Psoas muscle (tissue), 8 donors: ENCODE results near the gene TRAK1. TPM values are rescaled to one million over a fixed set of nuclear protein-coding genes. Genes with fewer than 3 reads are reported as not detected.

Experiments
- ATAC-seq, 4 donors: fragments of 200-7000 bp; cut with Tn5 transposase; one replicate each; pipeline ENCODE4 v1.9.1; 2020; ENCODE audit warnings: moderate library complexity in 3 of 4, mild to moderate bottlenecking in 2 of 4
- DNase-seq, 2 donors: peaks; one replicate each; pipeline ENCODE4 v3.0.0-alpha.2; 2020
- H3K27ac ChIP-seq: fragments of 200-600 bp; one replicate; pipeline ENCODE4 v1.8.0; 2022
- H3K27me3 ChIP-seq, 3 donors: fragments of 200-600 bp in 1 of 3; one replicate each; pipeline versions ENCODE4 v1.6.1 to v1.8.0; 2013 to 2022; ENCODE audit warnings: low read length in 2 of 3, mild to moderate bottlenecking in 2 of 3, moderate library complexity in 1 of 3; ENCODE audit not compliant: insufficient read depth in 3 of 3
- H3K36me3 ChIP-seq, 2 donors: fragments of 200-600 bp in 1 of 2; one replicate each; pipeline versions ENCODE4 v1.6.1 to v1.8.0; 2013 to 2022; ENCODE audit warnings: low read depth in 1 of 2, mild to moderate bottlenecking in 1 of 2, moderate library complexity in 1 of 2; ENCODE audit not compliant: insufficient read depth in 1 of 2
- H3K4me1 ChIP-seq: fragments of 200-600 bp; one replicate; pipeline ENCODE4 v1.8.0; 2022
- H3K4me3 ChIP-seq: fragments of 200-600 bp; one replicate; pipeline ENCODE4 v1.8.0; 2022; ENCODE audit warnings: mild to moderate bottlenecking
- H3K9me3 ChIP-seq: fragments of 200-600 bp; one replicate; pipeline ENCODE4 v1.8.0; 2022
- WGBS, 3 donors: extraction: QIAGEN DNeasy Blood & Tissue Kit; methylation state at CpG; one replicate each; pipeline versions ENCODE4 v1.1.6 to v1.1.7; 2013; 5-methylcytosine and 5-hydroxymethylcytosine counted together
- intact Hi-C, 2 donors: fragments of 100-400 bp; cut with DNase I; formaldehyde crosslinking; loops; one replicate each; pipeline versions ENCODE4 v1.11.0 to v1.14.2; 2022
- polyA plus RNA-seq, 3 donors: library from polyadenylated mRNA; stranded (reverse); fragments of 200-250 nt; gene quantifications; one replicate each; pipeline ENCODE4 v1.2.3, GENCODE V29; 2013
- total RNA-seq, 4 donors: library from RNA; stranded (reverse); fragmentation: NEBNext Ultra II Directional in 2 of 4; extraction: Animal tissue kit (Norgen Biotek cat#: 25700) in 2 of 4; gene quantifications; one replicate each; pipeline versions ENCODE4 v1.2.1 to v1.2.4, GENCODE V29; 2021 to 2023
- TF ChIP-seq, protein P1 (sequence below): fragments of 200-600 bp; IDR thresholded peaks from one replicate; pipeline ENCODE4 v1.8.0; 2022; ENCODE audit warnings: antibody characterized with exemption
- donor health status: healthy with polysubstance abuse.
- donor health status: DM: no; HTN: no; CAD: no; lungs with moderate emphysema.
- donor health status: Bipolar disorder and iron deficiency.
- donor health status: healthy.
- donor health status: DM: yes; HTN: yes; CAD: no.
- donor health status: DM: no; HTN: no; CAD: no.
- donor health status: DM: no; HTN: no; CAD: no.
- donor health status: DM: yes; HTN: yes; CAD: no.

The TRAK1 gene
- total and polyA plus RNA-seq, 7 donors: 30.8 to 128 (median 94.8) TPM

- WGBS, 3 donors: 73 to 76% (median 76%) methylated on average over 8 of the region's 8 CpGs
- Histone ChIP-seq H3K27ac (no peak overlapping the region), H3K9me3 (no peaks in the 10 kb centered on the region), H3K36me3 (peaks cover 0 to 26% of the 10 kb centered on the region in 2 donors), H3K4me1 (no peaks in the 10 kb centered on the region), H3K4me3 (no peak overlapping the region), H3K27me3 (no peaks in the 10 kb centered on the region)
- TF ChIP-seq, protein P1, sequence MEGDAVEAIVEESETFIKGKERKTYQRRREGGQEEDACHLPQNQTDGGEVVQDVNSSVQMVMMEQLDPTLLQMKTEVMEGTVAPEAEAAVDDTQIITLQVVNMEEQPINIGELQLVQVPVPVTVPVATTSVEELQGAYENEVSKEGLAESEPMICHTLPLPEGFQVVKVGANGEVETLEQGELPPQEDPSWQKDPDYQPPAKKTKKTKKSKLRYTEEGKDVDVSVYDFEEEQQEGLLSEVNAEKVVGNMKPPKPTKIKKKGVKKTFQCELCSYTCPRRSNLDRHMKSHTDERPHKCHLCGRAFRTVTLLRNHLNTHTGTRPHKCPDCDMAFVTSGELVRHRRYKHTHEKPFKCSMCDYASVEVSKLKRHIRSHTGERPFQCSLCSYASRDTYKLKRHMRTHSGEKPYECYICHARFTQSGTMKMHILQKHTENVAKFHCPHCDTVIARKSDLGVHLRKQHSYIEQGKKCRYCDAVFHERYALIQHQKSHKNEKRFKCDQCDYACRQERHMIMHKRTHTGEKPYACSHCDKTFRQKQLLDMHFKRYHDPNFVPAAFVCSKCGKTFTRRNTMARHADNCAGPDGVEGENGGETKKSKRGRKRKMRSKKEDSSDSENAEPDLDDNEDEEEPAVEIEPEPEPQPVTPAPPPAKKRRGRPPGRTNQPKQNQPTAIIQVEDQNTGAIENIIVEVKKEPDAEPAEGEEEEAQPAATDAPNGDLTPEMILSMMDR: no peak
- ATAC-seq: no peak
- intact Hi-C loops: no loop called here
- DNase-seq: no peak
Observed at GRCh38 chr3:42214565-42215283, 123.6 kb downstream of the TRAK1 start.

GRCh38 chr3:42216302-42216701 is 125.1 kb downstream of the TRAK1 start:
- no peak overlapping the region for H3K27ac ChIP-seq
- H3K36me3 ChIP-seq: peaks cover 0 to 40% of the 10 kb centered on the region in 2 donors
- H3K9me3 ChIP-seq: no peaks in the 10 kb centered on the region
- no peak overlapping the region for H3K4me3 ChIP-seq
- H3K27me3 ChIP-seq: no peaks in the 10 kb centered on the region
- intact Hi-C loops: no loop called here
- 81 to 82% (median 82%) methylated on average over 4 of the region's 4 CpGs for WGBS, 3 donors
- no peaks in the 10 kb centered on the region for H3K4me1 ChIP-seq
- DNase-seq (no peak), ATAC-seq (no peak)
- TF ChIP-seq, protein P1: no peak

GRCh38 chr3:42216931-42217333 is 125.8 kb downstream of the TRAK1 start:
- ATAC-seq (no peak), DNase-seq (no peak)
- WGBS, 3 donors: 74 to 81% (median 76%) methylated on average over 5 of the region's 5 CpGs
- Histone ChIP-seq H3K9me3 (no peaks in the 10 kb centered on the region), H3K4me1 (no peaks in the 10 kb centered on the region), H3K27me3 (no peaks in the 10 kb centered on the region), H3K4me3 (no peak overlapping the region), H3K27ac (no peak overlapping the region), H3K36me3 (peaks cover 0 to 40% of the 10 kb centered on the region in 2 donors)
- intact Hi-C loops: no loop called here
- TF ChIP-seq, protein P1: no peak

- no peak overlapping the region for H3K4me3 ChIP-seq
- ATAC-seq (no peak), DNase-seq (no peak)
- H3K4me1 ChIP-seq: peaks cover 14% of the 10 kb centered on the region
- intact Hi-C loops: loop anchor here in 1 of 2 donors (5.0 to 10.0 kb wide), 2 partner anchors 326 to 327 kb away; no protein-coding TSS in a partner anchor
- WGBS, 3 donors: 91 to 94% (median 94%) methylated on average over 17 of the region's 17 CpGs
- H3K27me3 ChIP-seq: no peaks in the 10 kb centered on the region
- H3K9me3 ChIP-seq: no peaks in the 10 kb centered on the region
- H3K36me3 ChIP-seq: peaks cover 3 to 49% of the 10 kb centered on the region in 2 donors
- TF ChIP-seq, protein P1: no peak
- no peak overlapping the region for H3K27ac ChIP-seq
Observed at GRCh38 chr3:42220436-42221121, 129.4 kb downstream of the TRAK1 start.
